Kidney (tissue), 14 donors: ENCODE measurements around the gene FARS2. TPM values are rescaled to one million over a fixed set of nuclear protein-coding genes. Genes with fewer than 3 reads are reported as not detected.

Experiments
- DNase-seq, 5 donors: peaks; one replicate each; pipeline ENCODE4 v3.0.0-alpha.2; 2013 to 2020
- FAIRE-seq: peaks from 2 replicates; lab custom pipeline; 2012; peaks lifted over from hg19 to GRCh38; lab: Jason Lieb, UNC
- H3K27ac ChIP-seq, 2 donors: one replicate each; pipeline ENCODE4 v1.7.0; 2013; ENCODE audit warnings: low read depth in 2 of 2, low read length in 2 of 2, inconsistent platforms in 1 of 2
- H3K27me3 ChIP-seq: one replicate; pipeline ENCODE4 v1.7.1; 2013; ENCODE audit warnings: low read length, inconsistent platforms; ENCODE audit not compliant: control insufficient read depth, insufficient read depth
- H3K36me3 ChIP-seq, 3 donors: one replicate each; pipeline versions ENCODE4 v1.7.0 to v1.7.1; 2013; ENCODE audit warnings: low read length in 3 of 3, control low read depth in 1 of 3, inconsistent platforms in 1 of 3; ENCODE audit not compliant: insufficient read depth in 3 of 3, control insufficient read depth in 2 of 3
- H3K4me1 ChIP-seq, 3 donors: one replicate each; pipeline versions ENCODE4 v1.7.0 to v1.7.1; 2013; ENCODE audit warnings: low read length in 3 of 3, inconsistent platforms in 1 of 3, low read depth in 1 of 3; ENCODE audit not compliant: control insufficient read depth in 2 of 3, insufficient read depth in 2 of 3
- H3K4me3 ChIP-seq, 3 donors: one replicate each; pipeline versions ENCODE4 v1.7.0 to v1.8.1; 2013; ENCODE audit warnings: low read length in 3 of 3, control low read depth in 1 of 3, inconsistent platforms in 1 of 3
- H3K9ac ChIP-seq, 3 donors: one replicate each; pipeline versions ENCODE4 v1.7.0 to v1.7.1; 2013; ENCODE audit warnings: low read length in 3 of 3, control low read depth in 1 of 3, inconsistent platforms in 1 of 3
- H3K9me3 ChIP-seq, 3 donors: one replicate each; pipeline versions ENCODE4 v1.7.0 to v1.7.1; 2013; ENCODE audit warnings: low read length in 3 of 3, control low read depth in 1 of 3, inconsistent platforms in 1 of 3; ENCODE audit not compliant: control insufficient read depth in 2 of 3, insufficient read depth in 1 of 3
- intact Hi-C: fragments of 100-400 bp; cut with DNase I; formaldehyde crosslinking; loops from one replicate; pipeline ENCODE4 v1.11.1; 2022
- polyA plus RNA-seq: library from polyadenylated mRNA; stranded (reverse); fragments of 350-450 nt; fragmentation: Illumina TruSeq; extraction: RNeasy Lipid Tissue Mini Kit (QIAGEN cat#74804); gene quantifications from one replicate; pipeline ENCODE4 v1.2.3, GENCODE V29; 2014; ENCODE audit warnings: low read depth, low replicate concordance; ENCODE audit not compliant: insufficient read depth
- total RNA-seq: library from RNA; stranded (reverse); fragmentation: NEBNext Ultra II Directional; extraction: Animal tissue kit (Norgen Biotek cat#: 25700); gene quantifications from one replicate; pipeline ENCODE4 v1.2.1, GENCODE V29; 2021
- TF ChIP-seq, protein P1 (sequence below): IDR thresholded peaks from 3 replicates; pipeline ENCODE4 v1.5.1; 2012; ENCODE audit warnings: mild to moderate bottlenecking, moderate library complexity, borderline replicate concordance; ENCODE audit not compliant: insufficient read depth; ENCODE audit errors: extremely low read depth
- donor health status: control.
- donor health status: control.
- donor health status: control.
- donor health status: control.
- donor health status: control.
- donor health status: DM: yes; HTN: yes; CAD: no.
- donor health status: Normal renal cell carcinoma (clear cell type).

The FARS2 gene
- total and polyA plus RNA-seq, 2 donors from 2014 or later: 22.1 to 24.8 TPM

GRCh38 chr6:5521322-5521721 is 260.0 kb downstream of the FARS2 start:
- no peak overlapping the region for H3K27ac ChIP-seq
- TF ChIP-seq, protein P1, sequence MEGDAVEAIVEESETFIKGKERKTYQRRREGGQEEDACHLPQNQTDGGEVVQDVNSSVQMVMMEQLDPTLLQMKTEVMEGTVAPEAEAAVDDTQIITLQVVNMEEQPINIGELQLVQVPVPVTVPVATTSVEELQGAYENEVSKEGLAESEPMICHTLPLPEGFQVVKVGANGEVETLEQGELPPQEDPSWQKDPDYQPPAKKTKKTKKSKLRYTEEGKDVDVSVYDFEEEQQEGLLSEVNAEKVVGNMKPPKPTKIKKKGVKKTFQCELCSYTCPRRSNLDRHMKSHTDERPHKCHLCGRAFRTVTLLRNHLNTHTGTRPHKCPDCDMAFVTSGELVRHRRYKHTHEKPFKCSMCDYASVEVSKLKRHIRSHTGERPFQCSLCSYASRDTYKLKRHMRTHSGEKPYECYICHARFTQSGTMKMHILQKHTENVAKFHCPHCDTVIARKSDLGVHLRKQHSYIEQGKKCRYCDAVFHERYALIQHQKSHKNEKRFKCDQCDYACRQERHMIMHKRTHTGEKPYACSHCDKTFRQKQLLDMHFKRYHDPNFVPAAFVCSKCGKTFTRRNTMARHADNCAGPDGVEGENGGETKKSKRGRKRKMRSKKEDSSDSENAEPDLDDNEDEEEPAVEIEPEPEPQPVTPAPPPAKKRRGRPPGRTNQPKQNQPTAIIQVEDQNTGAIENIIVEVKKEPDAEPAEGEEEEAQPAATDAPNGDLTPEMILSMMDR: no peak
- H3K27me3 ChIP-seq: no peaks in the 10 kb centered on the region
- no peak overlapping the region for H3K4me3 ChIP-seq
- H3K4me1 ChIP-seq: no peaks in the 10 kb centered on the region
- H3K36me3 ChIP-seq: no peaks in the 10 kb centered on the region
- intact Hi-C loops: no loop called here
- FAIRE-seq: no peak
- DNase-seq: no peak
- no peak overlapping the region for H3K9ac ChIP-seq
- H3K9me3 ChIP-seq: no peaks in the 10 kb centered on the region

DNA sequence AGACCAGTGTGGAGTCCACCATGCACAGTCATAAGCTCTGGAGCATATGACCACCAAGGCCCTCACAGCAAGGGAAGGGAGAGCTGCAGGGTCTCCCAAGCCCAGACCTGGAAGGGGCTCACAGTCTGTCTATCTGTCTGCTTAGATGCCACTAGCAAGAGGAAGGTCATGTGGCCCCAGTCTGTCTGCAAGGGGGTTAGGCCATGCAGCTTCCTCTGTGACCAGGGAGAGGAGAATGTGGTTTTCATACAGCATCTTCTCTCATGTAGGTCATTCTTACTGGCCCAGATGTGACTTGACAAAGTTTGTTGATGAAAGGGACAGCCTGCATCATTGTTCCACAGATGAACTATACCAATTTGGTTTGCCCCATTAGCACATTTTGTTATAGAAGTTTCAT is 260.8 kb downstream of the FARS2 start:
- intact Hi-C loops: no loop called here
- no peaks in the 10 kb centered on the region for H3K9me3 ChIP-seq
- no peak overlapping the region for H3K4me3 ChIP-seq
- H3K36me3 ChIP-seq: no peaks in the 10 kb centered on the region
- no peak overlapping the region for H3K27ac ChIP-seq
- TF ChIP-seq, protein P1: no peak
- H3K4me1 ChIP-seq: no peaks in the 10 kb centered on the region
- H3K27me3 ChIP-seq: no peaks in the 10 kb centered on the region
- no peak for FAIRE-seq
- no peak overlapping the region for H3K9ac ChIP-seq
- DNase-seq: no peak

- no peaks in the 10 kb centered on the region for H3K4me1 ChIP-seq
- no peaks in the 10 kb centered on the region for H3K27me3 ChIP-seq
- DNase-seq: no peak
- H3K27ac ChIP-seq: no peak overlapping the region
- TF ChIP-seq, protein P1: no peak
- no peak for FAIRE-seq
- intact Hi-C loops: no loop called here
- H3K4me3 ChIP-seq: no peak overlapping the region
- H3K9me3 ChIP-seq: no peaks in the 10 kb centered on the region
- no peaks in the 10 kb centered on the region for H3K36me3 ChIP-seq
- no peak overlapping the region for H3K9ac ChIP-seq
These were observed 262.8 kb downstream of the FARS2 start for GRCh38 chr6:5524110-5524509.

- H3K9me3 ChIP-seq: no peaks in the 10 kb centered on the region
- H3K27me3 ChIP-seq: no peaks in the 10 kb centered on the region
- H3K9ac ChIP-seq: no peak overlapping the region
- FAIRE-seq (no peak), DNase-seq (no peak)
- intact Hi-C loops: no loop called here
- H3K27ac ChIP-seq: no peak overlapping the region
- H3K36me3 ChIP-seq: no peaks in the 10 kb centered on the region
- H3K4me3 ChIP-seq: no peak overlapping the region
- no peaks in the 10 kb centered on the region for H3K4me1 ChIP-seq
- TF ChIP-seq, protein P1: no peak
These were observed 263.9 kb downstream of the FARS2 start for GRCh38 chr6:5525209-5525608.
